Dendritic cell treated with granulocyte-macrophage colony-stimulating factor and Interleukin-4, amounts not matched to agents 40 ng/mL and 50 ng/mL, for 4 days (primary cell): ENCODE results near the gene NSD2.
"Not testable (repeated sequence)": the region's sequence is repeated elsewhere in the genome, so short reads cannot be mapped to it uniquely, and the experiment has no call there.

ENCODE experiments used
- H3K27ac Mint-ChIP-seq: one replicate; pipeline ENCODE4 v1.8.0; 2022; ENCODE audit warnings: mild to moderate bottlenecking, mixed read lengths
- H3K27me3 Mint-ChIP-seq: one replicate; pipeline ENCODE4 v1.8.0; 2022; ENCODE audit warnings: mild to moderate bottlenecking, mixed read lengths
- H3K36me3 Mint-ChIP-seq: one replicate; pipeline ENCODE4 v1.8.0; 2022; ENCODE audit warnings: low read depth, mixed read lengths
- H3K4me1 Mint-ChIP-seq: one replicate; pipeline ENCODE4 v1.8.0; 2022; ENCODE audit warnings: low read depth, mixed read lengths
- H3K4me3 Mint-ChIP-seq: one replicate; pipeline ENCODE4 v1.8.0; 2022; ENCODE audit warnings: mild to moderate bottlenecking, moderate library complexity, mixed read lengths
- H3K9me3 Mint-ChIP-seq: one replicate; pipeline ENCODE4 v1.8.0; 2022; ENCODE audit warnings: mixed read lengths
- intact Hi-C: fragments of 100-400 bp; cut with micrococcal nuclease; formaldehyde crosslinking; loops from one replicate; pipeline ENCODE4 v1.15.0; 2022

Gene NSD2

GRCh38 chr4:1903035-1903434, 31.8 kb downstream of the NSD2 start:
- no peaks in the 10 kb centered on the region for H3K9me3 Mint-ChIP-seq
- peaks cover 77% of the 10 kb centered on the region for H3K36me3 Mint-ChIP-seq
- H3K27ac Mint-ChIP-seq = no peak overlapping the region
- H3K4me1 Mint-ChIP-seq = peaks cover 11% of the 10 kb centered on the region
- no peaks in the 10 kb centered on the region for H3K27me3 Mint-ChIP-seq
- intact Hi-C loops = no loop called here
- no peak overlapping the region for H3K4me3 Mint-ChIP-seq

GRCh38 chr4:1904042-1904441, 32.8 kb downstream of the NSD2 start:
- Mint-ChIP-seq H3K4me1 (peaks cover 3% of the 10 kb centered on the region), H3K9me3 (no peaks in the 10 kb centered on the region), H3K36me3 (peaks cover 87% of the 10 kb centered on the region), H3K27ac (no peak overlapping the region), H3K27me3 (no peaks in the 10 kb centered on the region), H3K4me3 (no peak overlapping the region)
- intact Hi-C loops = no loop called here

- H3K4me1 Mint-ChIP-seq = peaks cover 9% of the 10 kb centered on the region
- no peaks in the 10 kb centered on the region for H3K9me3 Mint-ChIP-seq
- no peak overlapping the region for H3K4me3 Mint-ChIP-seq
- H3K27me3 Mint-ChIP-seq = no peaks in the 10 kb centered on the region
- peaks cover 87% of the 10 kb centered on the region for H3K36me3 Mint-ChIP-seq
- intact Hi-C loops = no loop called here
- H3K27ac Mint-ChIP-seq = no peak overlapping the region
Measured at GRCh38 chr4:1907848-1908525, 36.8 kb downstream of the NSD2 start.

- intact Hi-C loops, H3K27me3 Mint-ChIP-seq, H3K4me3 Mint-ChIP-seq, H3K4me1 Mint-ChIP-seq, H3K9me3 Mint-ChIP-seq: not testable (repeated sequence)
- peak overlapping the region; percentile 20 for H3K27ac Mint-ChIP-seq
- peaks cover 87% of the 10 kb centered on the region for H3K36me3 Mint-ChIP-seq
Measured at GRCh38 chr4:1909696-1910095, 38.5 kb downstream of the NSD2 start.

- H3K4me1 Mint-ChIP-seq = peaks cover 9% of the 10 kb centered on the region
- intact Hi-C loops = no loop called here
- H3K27ac Mint-ChIP-seq = no peak overlapping the region
- H3K36me3 Mint-ChIP-seq = peaks cover 87% of the 10 kb centered on the region
- no peak overlapping the region for H3K4me3 Mint-ChIP-seq
- H3K27me3 Mint-ChIP-seq = no peaks in the 10 kb centered on the region
- no peaks in the 10 kb centered on the region for H3K9me3 Mint-ChIP-seq
Measured at GRCh38 chr4:1910643-1911042, 39.5 kb downstream of the NSD2 start.

- intact Hi-C loops = not testable (repeated sequence)
- H3K36me3 Mint-ChIP-seq = peaks cover 87% of the 10 kb centered on the region
Measured at GRCh38 chr4:1911316-1911715, 40.1 kb downstream of the NSD2 start.

GRCh38 chr4:1922821-1923220, 51.6 kb downstream of the NSD2 start:
- Mint-ChIP-seq H3K27me3 (no peaks in the 10 kb centered on the region), H3K36me3 (peaks cover 53% of the 10 kb centered on the region), H3K9me3 (no peaks in the 10 kb centered on the region), H3K4me3 (no peak overlapping the region), H3K27ac (no peak overlapping the region), H3K4me1 (no peaks in the 10 kb centered on the region)
- intact Hi-C loops = no loop called here

More at GRCh38 chr4:1911316-1911715, 40.1 kb downstream of the NSD2 start:
- not testable (repeated sequence) for H3K4me3 Mint-ChIP-seq, H3K9me3 Mint-ChIP-seq, H3K27ac Mint-ChIP-seq, H3K4me1 Mint-ChIP-seq, H3K27me3 Mint-ChIP-seq

GRCh38 chr4:1927675-1928074, 56.5 kb downstream of the NSD2 start:
- Mint-ChIP-seq H3K4me3 (no peak overlapping the region), H3K4me1 (peaks cover 8% of the 10 kb centered on the region), H3K27me3 (no peaks in the 10 kb centered on the region), H3K36me3 (peaks cover 68% of the 10 kb centered on the region), H3K9me3 (no peaks in the 10 kb centered on the region), H3K27ac (no peak overlapping the region)
- intact Hi-C loops = no loop called here

GRCh38 chr4:1928356-1929239, 57.4 kb downstream of the NSD2 start:
- no peak overlapping the region for H3K4me3 Mint-ChIP-seq
- peaks cover 8% of the 10 kb centered on the region for H3K4me1 Mint-ChIP-seq
- intact Hi-C loops = no loop called here
- peak overlapping the region; percentile 0 for H3K27ac Mint-ChIP-seq
- peaks cover 67% of the 10 kb centered on the region for H3K36me3 Mint-ChIP-seq
- no peaks in the 10 kb centered on the region for H3K9me3 Mint-ChIP-seq
- H3K27me3 Mint-ChIP-seq = no peaks in the 10 kb centered on the region

GRCh38 chr4:1932736-1933135, 61.5 kb downstream of the NSD2 start:
- Mint-ChIP-seq H3K4me1 (peaks cover 8% of the 10 kb centered on the region), H3K36me3 (peaks cover 82% of the 10 kb centered on the region), H3K4me3 (no peak overlapping the region), H3K27ac (no peak overlapping the region), H3K27me3 (no peaks in the 10 kb centered on the region), H3K9me3 (no peaks in the 10 kb centered on the region)
- intact Hi-C loops = no loop called here

GRCh38 chr4:1933700-1934099, 62.5 kb downstream of the NSD2 start:
- Mint-ChIP-seq H3K4me3 (no peak overlapping the region), H3K27me3 (no peaks in the 10 kb centered on the region), H3K27ac (no peak overlapping the region), H3K9me3 (no peaks in the 10 kb centered on the region), H3K4me1 (peaks cover under 1% of the 10 kb centered on the region), H3K36me3 (peaks cover 85% of the 10 kb centered on the region)
- intact Hi-C loops = no loop called here

- no peaks in the 10 kb centered on the region for H3K4me1 Mint-ChIP-seq
- peaks cover 79% of the 10 kb centered on the region for H3K36me3 Mint-ChIP-seq
- H3K27me3 Mint-ChIP-seq = no peaks in the 10 kb centered on the region
- H3K27ac Mint-ChIP-seq = no peak overlapping the region
- intact Hi-C loops = no loop called here
- no peak overlapping the region for H3K4me3 Mint-ChIP-seq
- no peaks in the 10 kb centered on the region for H3K9me3 Mint-ChIP-seq
Measured at GRCh38 chr4:1937550-1937949, 66.4 kb downstream of the NSD2 start.

- H3K9me3 Mint-ChIP-seq = no peaks in the 10 kb centered on the region
- no peak overlapping the region for H3K4me3 Mint-ChIP-seq
- intact Hi-C loops = no loop called here
- peaks cover 77% of the 10 kb centered on the region for H3K36me3 Mint-ChIP-seq
- H3K27me3 Mint-ChIP-seq = no peaks in the 10 kb centered on the region
- H3K27ac Mint-ChIP-seq = no peak overlapping the region
- H3K4me1 Mint-ChIP-seq = no peaks in the 10 kb centered on the region
Measured at GRCh38 chr4:1938027-1938426, 66.8 kb downstream of the NSD2 start.

GRCh38 chr4:1939664-1940509, 68.7 kb downstream of the NSD2 start:
- no peak overlapping the region for H3K4me3 Mint-ChIP-seq
- H3K27ac Mint-ChIP-seq = no peak overlapping the region
- peaks cover 84% of the 10 kb centered on the region for H3K36me3 Mint-ChIP-seq
- H3K27me3 Mint-ChIP-seq = no peaks in the 10 kb centered on the region
- no peaks in the 10 kb centered on the region for H3K4me1 Mint-ChIP-seq
- H3K9me3 Mint-ChIP-seq = no peaks in the 10 kb centered on the region
- intact Hi-C loops = no loop called here
